ENCODE results near the gene TMEM123.

- TF ChIP-seq CTCF (IDR thresholded peaks at IDR 0.05) = no peak
- TF ChIP-seq POLR2A (IDR thresholded peaks at IDR 0.05) = no peak
These were observed 54.3 kb downstream of the TMEM123 start for GRCh38 chr11:102398297-102398696.

All from suprapubic skin (tissue), 3 donors.